NAMALWA (cell line): ENCODE measurements around the gene SLC18A2.
A peak's percentile ranks its signal among the peaks of the same experiment; 100 is the strongest.

ENCODE experiments used
- DNase-seq: peaks from one replicate; pipeline ENCODE4 v3.0.0-alpha.2; 2015; ENCODE audit warnings: low spot score

Gene SLC18A2

GRCh38 chr10:117237401-117237991 lies 3.4 kb upstream of the SLC18A2 start:
- peak; percentile 41 for DNase-seq

GRCh38 chr10:117239051-117239450 lies 1.9 kb upstream of the SLC18A2 start:
- no peak for DNase-seq

GRCh38 chr10:117239721-117240620 lies 943 bp upstream of the SLC18A2 start:
- no peak for DNase-seq

GRCh38 chr10:117241541-117242462 lies 888 bp downstream of the SLC18A2 start:
- DNase-seq, result no peak

- DNase-seq, result no peak
These were observed 1.5 kb downstream of the SLC18A2 start for GRCh38 chr10:117242463-117242832.

- no peak for DNase-seq
These were observed 6.2 kb downstream of the SLC18A2 start for GRCh38 chr10:117246997-117247671.

GRCh38 chr10:117248750-117249465 lies 8.0 kb downstream of the SLC18A2 start:
- DNase-seq, result no peak

GRCh38 chr10:117249493-117250093 lies 8.7 kb downstream of the SLC18A2 start:
- no peak for DNase-seq

GRCh38 chr10:117250411-117250810 lies 9.5 kb downstream of the SLC18A2 start:
- no peak for DNase-seq

- no peak for DNase-seq
These were observed 13.0 kb downstream of the SLC18A2 start for GRCh38 chr10:117253908-117254307.

- DNase-seq, result no peak
These were observed 13.4 kb downstream of the SLC18A2 start for GRCh38 chr10:117254338-117254737.

GRCh38 chr10:117254774-117255735 lies 14.1 kb downstream of the SLC18A2 start:
- no peak for DNase-seq

GRCh38 chr10:117255835-117256460 lies 15.0 kb downstream of the SLC18A2 start:
- no peak for DNase-seq

- no peak for DNase-seq
These were observed 16.0 kb downstream of the SLC18A2 start for GRCh38 chr10:117256910-117257309.

- DNase-seq, result no peak
These were observed 16.8 kb downstream of the SLC18A2 start for GRCh38 chr10:117257721-117258120.

- no peak for DNase-seq
These were observed 18.4 kb downstream of the SLC18A2 start for GRCh38 chr10:117259279-117259678.

- no peak for DNase-seq
These were observed 19.2 kb downstream of the SLC18A2 start for GRCh38 chr10:117260084-117260483.

GRCh38 chr10:117261501-117261900 lies 20.6 kb downstream of the SLC18A2 start:
- DNase-seq, result no peak

GRCh38 chr10:117262291-117262902 lies 21.5 kb downstream of the SLC18A2 start:
- DNase-seq, result no peak
